HL-60/S4 (cell line): Measurements from ENCODE around the gene MRPL39.

Experiments used
- in situ Hi-C: fragments of 300-500 bp; cut with MboI; formaldehyde crosslinking; loops from 2 replicates; pipeline ENCODE4 v1.14.3; 2022; ENCODE audit warnings: low sequenced_read_pairs

The MRPL39 gene

DNA sequence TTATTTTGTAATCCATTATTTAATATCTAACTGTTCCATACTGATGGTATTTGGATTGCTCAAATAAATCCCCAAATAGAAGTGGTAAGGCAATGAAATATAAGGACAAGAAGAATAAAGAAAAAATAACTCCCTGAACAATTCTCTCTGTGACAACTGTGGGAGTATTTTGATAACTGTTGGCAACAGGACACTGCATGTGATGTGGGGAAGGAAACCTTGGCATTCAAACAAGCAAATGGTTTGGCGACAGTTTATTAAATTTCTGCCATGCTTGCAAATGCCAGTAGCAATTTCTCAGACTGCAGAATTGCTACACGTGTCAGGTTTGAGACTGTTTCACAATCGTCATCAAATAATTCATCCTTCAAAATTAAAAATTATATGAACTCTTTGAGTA, 8.6 kb upstream of the MRPL39 start:
- in situ Hi-C loops, result loop anchor here (25.0 kb wide), 2 partner anchors 246 to 1096 kb away; no protein-coding TSS in a partner anchor

DNA sequence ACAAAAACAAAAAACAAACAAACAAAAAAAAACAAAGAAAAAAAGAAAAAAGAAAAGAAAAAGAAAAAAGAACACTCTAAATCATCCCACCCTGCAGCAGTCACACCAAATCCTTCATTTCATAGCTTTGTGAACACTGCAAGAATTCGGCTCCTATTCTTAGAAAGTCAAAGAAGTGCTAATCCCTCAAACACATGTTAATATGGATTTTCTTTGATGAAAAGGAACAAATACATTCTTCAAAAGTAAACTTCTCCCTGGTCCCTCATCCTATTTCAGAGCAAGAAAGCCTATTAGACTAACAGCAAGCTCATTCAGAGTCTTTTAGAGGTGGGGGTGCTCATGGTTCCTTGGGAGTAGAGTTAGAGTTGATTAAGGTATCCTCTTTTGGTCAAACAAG, 7.2 kb upstream of the MRPL39 start:
- in situ Hi-C loops, result loop anchor here (25.0 kb wide), 2 partner anchors 248 to 1098 kb away; no protein-coding TSS in a partner anchor

DNA sequence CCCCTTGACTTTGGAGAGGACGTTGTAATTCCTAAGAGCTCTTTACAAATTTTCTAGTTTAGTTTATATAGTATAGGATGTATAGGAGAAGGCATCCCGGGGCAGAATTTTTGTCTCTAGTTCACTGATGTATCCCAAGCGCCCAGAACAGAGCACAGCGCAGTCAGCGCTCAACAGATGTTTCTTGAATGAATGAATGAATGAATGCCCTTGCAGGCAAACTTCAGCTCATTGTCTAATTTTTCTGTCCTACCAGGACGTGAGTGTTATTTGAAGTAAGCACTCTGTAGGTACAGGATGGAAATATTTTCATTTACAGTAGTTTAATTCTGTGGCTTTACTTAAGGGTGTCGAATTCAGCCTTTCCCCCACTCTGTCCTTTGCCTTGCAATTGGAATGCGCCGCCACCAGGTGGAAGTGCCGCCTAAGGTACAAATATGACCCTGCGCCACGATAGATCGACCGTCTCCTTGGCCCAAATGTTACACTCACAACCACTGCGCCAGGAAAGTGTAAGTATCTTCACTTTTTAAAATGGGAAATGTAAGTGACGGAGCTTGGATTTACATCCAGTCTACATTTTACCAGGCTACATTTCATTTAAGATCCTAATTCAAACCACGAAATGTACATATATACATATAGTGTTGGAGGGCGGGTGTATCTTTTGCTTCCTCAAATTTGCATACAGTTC, 910 bp upstream of the MRPL39 start:
- in situ Hi-C loops, result loop anchor here (25.0 kb wide), 2 partner anchors 254 to 1104 kb away; no protein-coding TSS in a partner anchor

DNA sequence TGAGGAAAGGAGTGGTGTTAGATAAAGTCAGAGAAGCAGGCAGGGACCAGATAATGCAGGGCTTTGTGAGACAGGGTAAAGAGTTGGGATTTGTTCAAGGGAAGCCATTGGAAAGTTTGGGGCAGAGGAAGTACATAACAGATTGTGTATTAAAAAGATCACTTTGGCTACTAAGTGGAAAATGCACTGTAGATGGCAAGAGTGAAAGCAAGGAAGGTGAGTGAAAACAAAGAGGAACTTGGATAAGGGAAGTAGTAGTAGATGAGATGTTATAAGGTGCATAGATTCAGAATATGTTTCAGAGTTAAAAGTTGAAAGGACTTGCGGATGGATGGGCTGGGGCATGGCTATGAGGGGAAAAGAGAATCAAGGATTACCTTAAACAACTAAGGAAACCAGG, 17.4 kb downstream of the MRPL39 start:
- in situ Hi-C loops, result no loop called here

DNA sequence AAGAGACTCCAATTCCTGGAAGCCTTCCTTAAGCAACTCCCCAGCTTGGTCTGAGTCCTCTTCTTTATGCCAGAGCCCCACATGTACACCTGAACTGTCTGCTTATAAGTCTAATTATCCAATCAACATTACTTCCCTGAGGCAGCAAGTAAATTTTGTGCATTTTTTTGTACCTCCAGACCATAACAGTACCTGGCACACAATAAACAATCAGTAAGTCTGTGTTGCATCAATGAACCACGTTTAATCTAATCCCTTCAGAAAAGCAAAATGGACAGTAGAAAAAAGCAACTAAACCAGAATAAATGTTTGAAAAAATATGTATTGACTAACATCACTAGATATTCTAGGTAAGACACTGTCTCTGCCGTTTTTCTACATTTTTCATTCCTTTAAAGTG, 20.5 kb downstream of the MRPL39 start:
- in situ Hi-C loops, result no loop called here

DNA sequence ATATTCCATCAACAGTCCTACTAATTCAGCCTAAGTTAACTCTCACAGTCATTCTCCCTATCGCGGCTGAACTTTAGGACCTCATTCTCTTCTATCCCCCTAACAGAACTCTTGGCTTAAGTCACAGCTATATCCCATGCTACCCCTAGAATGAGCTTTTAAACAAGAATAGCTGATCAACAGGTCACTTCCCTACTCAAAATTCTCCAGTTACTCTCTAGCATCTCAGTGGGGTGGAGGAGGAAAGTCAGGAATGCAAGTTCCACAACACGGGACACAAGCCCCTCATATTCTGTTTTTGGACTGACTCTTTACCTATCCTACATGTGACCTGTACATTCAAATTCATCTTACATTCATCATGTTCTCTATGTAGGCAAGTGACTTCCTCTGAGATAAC, 21.0 kb downstream of the MRPL39 start:
- in situ Hi-C loops, result no loop called here

DNA sequence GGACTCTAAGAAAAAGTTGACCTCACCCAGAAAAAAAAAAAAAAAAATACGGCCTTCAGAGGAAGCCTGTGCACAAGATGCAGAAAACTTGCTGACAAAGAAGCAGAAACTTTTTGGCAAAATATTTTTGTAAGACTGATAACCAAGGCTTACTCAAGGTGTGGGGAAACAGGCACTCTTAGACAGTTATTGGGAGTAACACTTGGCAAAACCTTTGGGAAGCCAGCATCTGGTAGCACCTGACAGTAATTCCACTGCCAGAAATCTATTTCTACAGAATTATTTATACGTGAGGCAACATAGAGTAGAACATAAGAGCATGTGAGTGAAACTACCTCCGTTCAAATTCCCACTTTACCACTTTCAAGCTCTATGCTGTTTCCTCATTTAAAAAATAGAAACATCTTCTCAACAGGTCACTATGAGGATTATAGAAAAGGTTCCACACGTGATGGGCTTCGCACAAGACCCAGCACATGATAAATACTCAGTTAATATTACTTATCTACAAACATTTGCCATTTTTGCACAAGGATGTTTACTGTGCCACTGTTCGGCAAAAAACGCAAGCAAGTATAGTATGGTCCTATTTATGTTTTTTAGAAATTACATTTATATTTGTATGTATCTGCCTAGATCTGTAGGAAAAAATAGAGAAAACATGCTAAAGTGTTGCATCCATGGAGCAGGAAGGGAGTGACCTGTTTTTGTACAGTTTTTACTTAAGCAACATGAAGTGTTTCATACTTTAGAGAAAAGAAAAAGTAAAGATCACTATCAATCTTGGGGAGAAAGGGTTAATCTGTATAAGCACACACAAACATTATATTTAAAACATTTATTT, 22.2 kb downstream of the MRPL39 start:
- in situ Hi-C loops, result no loop called here

DNA sequence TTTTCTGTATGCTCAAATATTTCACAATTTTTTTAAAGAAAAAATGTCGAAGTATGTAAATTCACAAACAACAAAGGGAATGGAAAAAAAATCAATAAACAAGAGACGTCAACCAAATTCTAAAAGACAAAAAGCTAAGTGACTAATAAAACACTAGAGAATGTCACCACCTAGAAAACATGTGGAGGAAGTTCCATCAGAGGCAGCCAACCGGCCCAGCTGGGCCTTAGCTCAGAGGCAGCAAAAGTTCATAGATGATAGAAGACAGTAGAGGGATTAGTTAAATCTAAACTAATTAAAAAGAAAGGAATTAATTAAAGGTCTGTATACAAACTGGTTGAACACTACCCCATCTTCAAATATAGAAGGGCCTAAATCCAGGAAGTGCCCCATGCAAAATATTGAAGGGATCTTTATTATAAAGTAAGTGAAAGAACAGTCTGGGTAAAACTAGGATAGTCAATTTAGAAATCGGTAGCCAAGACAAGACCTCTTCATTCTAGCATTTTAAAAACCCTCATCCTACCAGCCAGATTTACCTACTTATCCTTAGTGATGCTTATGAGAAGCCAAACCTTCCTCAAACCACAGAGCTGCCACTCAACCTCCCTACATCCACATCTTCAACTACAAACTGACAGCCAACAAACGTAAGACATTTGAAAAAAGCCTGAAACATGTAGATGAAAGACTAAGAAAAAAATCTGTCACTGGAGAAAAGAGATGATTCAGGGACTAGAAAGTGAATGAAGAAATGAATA, 23.7 kb downstream of the MRPL39 start:
- in situ Hi-C loops, result no loop called here

DNA sequence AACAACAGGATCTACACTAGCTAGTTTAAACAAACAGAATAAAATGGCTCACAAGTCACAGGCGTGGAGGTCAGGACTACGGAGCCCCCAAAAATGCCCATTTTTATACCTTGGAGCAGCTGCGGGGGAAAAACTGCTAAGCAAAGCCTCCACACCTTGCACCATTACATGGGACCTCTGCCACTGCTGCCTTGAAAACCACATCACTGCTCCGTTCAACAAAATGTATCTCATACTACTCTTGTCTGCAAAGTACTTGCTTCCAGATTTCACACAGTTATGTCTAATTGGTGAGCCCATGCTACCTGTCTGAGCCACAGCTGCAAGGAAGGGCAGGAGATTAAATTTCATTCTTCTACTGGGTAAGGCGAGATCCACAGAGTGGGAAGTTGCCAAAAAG, 24.4 kb downstream of the MRPL39 start:
- in situ Hi-C loops, result no loop called here

DNA sequence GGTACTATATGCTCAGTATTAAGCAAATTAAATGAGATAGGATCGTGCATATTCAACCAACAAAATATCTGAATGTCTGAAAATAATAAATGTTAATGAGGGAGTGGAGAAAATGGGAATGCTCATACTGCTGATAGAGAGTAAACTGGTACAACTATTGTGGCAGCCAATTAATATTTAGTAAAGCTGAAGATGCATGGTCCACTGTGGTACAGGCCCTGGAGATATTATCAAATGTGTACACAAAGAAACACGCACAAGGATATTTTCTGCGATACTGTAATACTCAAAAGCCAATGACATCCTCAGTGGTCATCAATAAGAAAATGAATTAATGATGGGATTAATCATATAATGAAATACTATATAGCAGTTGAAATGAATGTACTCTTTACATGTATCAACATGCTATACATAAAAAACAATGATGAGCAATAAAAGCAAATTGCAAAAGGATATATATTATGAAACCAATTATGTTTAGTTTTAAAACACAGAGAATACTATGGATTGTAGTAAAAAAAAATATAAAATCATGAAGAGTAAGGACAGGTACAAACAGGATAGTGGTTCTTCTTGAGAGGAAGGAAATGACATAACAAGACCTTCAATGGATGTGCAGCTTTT, 25.0 kb downstream of the MRPL39 start:
- in situ Hi-C loops, result no loop called here

DNA sequence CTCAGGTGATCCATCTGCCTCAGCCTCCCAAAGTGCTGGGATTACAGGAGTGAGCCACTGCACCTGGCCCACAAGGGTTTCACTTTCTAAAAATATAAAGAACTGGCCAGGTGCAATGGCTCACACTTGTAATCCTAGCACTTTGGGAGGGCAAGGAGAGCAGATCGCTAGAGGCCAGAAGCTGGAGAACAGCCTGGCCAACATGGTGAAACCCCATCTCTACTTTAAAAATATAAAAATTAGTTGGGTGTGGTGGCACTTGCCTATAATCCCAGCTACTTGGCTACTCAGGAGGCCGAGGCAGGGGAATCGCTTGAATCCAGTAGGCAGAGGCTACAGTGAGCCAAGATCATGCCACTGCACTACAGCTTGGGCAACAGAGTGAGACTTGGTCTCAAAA, 25.7 kb downstream of the MRPL39 start:
- in situ Hi-C loops, result no loop called here

DNA sequence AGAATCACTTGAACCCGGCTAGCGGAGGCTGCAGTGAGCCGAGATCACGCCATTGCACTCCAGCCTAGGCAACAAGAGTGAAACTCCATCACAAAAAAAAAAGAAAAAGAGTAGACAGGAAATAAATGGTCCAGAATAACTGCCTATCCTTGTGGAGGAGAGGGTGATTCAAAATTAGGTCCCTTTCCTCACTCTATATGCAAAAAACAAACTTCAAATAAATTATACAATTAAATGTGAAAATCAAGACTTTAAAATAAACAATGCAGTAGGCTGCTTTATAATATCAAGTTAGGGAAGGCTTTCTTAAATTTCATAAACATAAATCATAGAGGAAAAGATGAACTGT, 26.4 kb downstream of the MRPL39 start:
- in situ Hi-C loops, result no loop called here

DNA sequence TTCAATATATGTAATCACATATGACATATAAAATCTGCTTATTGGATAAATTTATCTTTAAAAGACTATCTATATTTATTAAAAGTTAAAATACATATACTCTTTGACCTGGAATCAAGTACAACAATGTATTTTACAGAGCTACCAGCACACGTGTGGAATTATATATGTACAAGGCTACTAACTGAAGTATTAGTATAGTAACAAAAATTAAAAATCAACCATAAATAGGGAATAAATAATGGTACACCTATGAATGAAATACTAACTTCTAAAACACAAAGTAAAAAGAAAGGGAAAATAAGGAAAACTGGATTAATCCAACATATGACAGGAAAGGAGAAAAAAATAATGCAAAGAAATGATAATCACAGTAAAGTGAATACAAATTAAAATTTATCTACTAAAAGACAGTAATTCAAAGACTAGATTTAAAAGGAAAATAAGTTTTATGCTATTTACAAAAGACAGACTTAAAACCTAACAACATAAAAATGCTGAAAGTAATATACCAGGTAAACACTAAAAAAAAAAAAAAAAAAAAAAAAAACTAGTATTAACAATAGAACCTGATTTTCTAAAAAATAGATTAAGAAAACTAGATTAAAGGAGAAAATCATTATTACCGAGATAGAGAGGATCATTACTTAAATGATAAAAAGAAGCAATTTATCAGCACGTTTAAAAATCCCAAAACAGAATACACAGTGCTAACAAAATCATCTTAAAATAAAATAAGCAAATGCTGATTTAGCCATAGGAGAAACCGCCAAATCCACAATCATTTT, 27.9 kb downstream of the MRPL39 start:
- in situ Hi-C loops, result no loop called here

DNA sequence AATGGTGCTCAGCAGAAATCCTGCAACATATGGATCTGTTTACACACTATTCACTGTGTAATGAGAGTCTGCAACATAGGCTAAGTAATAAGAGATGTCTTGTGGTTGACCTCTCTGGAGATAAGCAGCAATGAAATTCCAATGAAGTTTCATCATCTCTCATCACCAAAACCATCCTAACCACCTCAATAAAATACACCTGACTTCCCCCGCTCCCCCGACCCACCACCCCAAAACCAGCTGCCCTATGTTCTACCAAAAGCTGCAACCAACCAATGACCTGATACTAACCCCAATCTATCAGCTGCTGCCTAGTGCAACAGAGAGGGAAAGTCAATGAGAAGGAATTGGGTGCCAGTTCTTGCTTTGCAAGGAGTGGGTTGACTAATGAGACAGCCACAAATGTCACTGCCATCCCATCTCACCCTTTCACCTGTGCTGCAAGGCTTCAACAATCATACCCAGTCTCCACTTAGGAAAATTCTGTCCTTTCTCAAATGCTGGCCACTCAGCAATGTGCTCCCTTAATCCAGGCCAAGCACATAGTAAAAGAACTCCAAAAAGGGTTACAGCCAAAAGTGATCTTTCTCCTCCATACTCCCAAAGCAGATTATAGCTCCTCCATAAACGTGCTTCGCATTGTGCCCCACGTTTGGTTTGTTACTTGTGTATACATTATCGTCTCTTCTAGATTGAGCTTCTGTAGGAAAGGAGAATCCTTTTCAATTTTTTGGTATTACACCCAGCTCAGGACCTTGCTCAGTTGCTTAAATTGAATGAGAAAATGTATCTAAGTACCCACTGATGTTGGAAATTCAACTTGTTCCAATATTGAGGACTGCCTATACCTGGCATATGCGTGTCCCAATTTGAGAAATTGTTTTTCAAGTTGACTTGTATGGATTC, 29.0 kb downstream of the MRPL39 start:
- in situ Hi-C loops, result no loop called here

DNA sequence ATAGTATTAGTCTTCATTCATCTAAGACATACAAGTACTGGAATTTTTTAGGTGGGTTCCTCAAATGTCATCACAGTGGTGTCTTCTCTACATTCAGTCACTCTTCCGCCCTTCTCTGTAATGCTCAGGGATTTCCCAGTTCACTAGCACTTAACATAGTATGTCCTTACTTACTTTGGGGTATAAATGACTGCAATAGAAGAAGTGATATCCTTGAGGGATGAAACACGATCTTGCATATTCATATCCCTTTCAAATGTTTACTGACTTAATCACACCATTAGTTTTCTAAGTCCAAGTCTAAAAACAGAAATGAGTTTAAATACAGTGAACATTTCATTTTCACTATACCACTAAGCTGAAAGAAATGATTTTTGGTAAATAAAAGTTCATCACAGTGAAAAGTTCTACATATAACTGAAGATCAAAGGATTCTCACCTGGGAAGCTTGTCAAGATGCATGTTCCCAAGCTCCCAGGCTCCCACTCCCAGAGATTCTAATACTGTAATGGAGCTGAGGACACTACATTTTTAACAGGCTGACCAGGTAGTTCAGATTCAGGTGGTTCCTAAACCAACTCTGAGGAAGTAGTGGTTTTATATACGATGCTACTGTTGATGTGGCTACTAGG, 29.7 kb downstream of the MRPL39 start:
- in situ Hi-C loops, result no loop called here

DNA sequence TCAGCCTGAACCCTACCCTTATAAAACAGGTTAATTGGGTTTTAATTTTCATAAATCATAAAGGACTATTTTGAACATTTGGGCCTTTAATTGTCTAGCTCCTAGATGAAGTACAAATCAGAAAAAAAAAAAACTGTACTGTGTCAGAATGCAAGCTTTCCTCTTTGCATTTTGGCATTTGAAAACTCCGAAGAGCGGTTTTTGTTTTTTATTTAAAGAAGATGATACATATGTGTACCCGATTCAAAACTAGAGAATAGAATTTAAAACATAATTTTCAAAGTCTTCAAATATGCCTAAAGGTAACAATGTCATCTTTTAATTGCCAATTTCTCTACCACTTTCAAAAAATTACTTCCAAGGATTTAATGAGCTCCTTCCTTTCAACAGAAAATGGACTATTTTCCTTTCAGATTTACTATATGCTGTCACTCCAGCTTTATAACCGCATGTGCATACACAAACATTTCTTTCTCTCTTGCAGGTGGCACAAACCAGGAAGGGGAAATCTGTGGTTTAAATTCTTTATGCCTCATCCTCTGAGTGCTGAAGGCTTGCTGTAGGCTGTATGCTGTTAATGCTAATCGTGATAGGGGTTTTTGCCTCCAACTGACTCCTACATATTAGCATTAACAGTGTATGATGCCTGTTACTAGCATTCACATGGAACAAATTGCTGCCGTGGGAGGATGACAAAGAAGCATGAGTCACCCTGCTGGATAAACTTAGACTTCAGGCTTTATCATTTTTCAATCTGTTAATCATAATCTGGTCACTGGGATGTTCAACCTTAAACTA, 33.7 kb downstream of the MRPL39 start:
- in situ Hi-C loops, result no loop called here

DNA sequence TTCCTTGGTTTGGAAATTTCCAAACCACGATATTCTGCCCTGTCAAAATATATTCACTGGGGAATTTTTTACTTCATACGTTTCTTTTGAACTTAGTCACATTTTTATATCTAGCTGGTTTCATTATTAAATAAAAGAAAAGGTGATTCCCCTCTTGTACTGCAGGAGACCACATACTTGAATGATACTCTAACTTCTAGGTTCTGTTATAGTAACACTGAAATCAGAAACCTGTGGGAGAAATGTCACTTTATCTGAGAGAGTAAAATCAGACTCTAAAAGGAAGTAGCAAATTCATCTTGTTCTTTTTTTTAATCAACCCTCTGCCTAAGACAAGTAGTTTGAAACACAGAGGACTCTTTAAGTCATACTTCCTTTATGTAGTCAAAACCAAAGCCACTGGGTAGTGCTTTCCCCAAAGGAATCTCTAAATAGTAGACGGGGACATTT, 34.4 kb downstream of the MRPL39 start:
- in situ Hi-C loops, result no loop called here

DNA sequence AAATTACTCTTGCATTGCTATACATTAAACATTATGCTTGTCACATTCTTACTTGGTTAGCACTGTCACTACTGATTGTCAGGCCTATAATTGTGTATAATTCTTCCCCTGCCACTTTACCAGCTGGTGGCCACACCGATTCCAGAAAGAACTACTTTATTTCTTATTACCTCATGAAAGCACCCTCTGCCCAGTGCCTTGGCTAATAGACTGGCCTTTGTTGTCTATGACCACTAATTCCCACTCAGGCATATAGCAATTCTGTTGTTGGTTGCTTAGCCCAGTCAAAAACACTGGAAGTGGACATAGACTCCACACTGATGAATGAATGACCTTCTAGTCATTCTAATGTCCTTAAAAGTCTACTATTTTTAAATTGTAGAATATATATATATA, 35.6 kb downstream of the MRPL39 start:
- in situ Hi-C loops, result no loop called here
